PC-9 (cell line): ENCODE results near the gene PAEP. TPM values are rescaled to one million over a fixed set of nuclear protein-coding genes. Genes with fewer than 3 reads are reported as not detected.

ENCODE experiments used
- BruUV-seq: library from RNA; stranded (reverse); fragments of 400-500 nt; replicated peaks from 2 replicates; lab custom pipeline; 2021; lab: Mats Ljungman, UMichigan
- CTCF ChIA-PET: fragments of 300-600 bp; sonication (Branson Sonifier 250); formaldehyde crosslinking; loops from one replicate; lab custom pipeline; 2022; ENCODE audit warnings: antibody characterized with exemption; lab: Charles Lee
- POLR2A ChIA-PET: fragments of 300-600 bp; sonication (Branson Sonifier 250); formaldehyde crosslinking; loops from one replicate; lab custom pipeline; 2022; ENCODE audit warnings: antibody characterized with exemption; ENCODE audit not compliant: unreplicated experiment; lab: Charles Lee
- DNase-seq, 2 experiments: peaks; one replicate each; pipeline versions ENCODE4 v3.0.0 to v3.0.0-alpha.2; 2015 to 2022; ENCODE audit warnings: mixed read lengths in 1 of 2
- H2AFZ ChIP-seq: fragments of 200-600 bp; sonication (generic); 2 replicates; pipeline ENCODE4 v1.8.1; 2017; ENCODE audit warnings: antibody characterized with exemption
- H3F3A ChIP-seq: fragments of 200-600 bp; sonication (generic); 2 replicates; pipeline ENCODE4 v1.8.1; 2017; ENCODE audit warnings: antibody characterized with exemption, mild to moderate bottlenecking, low read depth; ENCODE audit not compliant: insufficient read depth
- H3K27ac ChIP-seq: fragments of 200-600 bp; sonication (generic); 2 replicates; pipeline ENCODE4 v1.6.1; 2016; ENCODE audit warnings: mixed run types
- H3K27me3 ChIP-seq: fragments of 200-600 bp; sonication (generic); 2 replicates; pipeline ENCODE4 v1.6.1; 2016; ENCODE audit warnings: low read depth, mixed run types; ENCODE audit not compliant: insufficient read depth
- H3K36me3 ChIP-seq: fragments of 200-600 bp; sonication (generic); 2 replicates; pipeline ENCODE4 v1.6.1; 2016; ENCODE audit warnings: low read depth, mixed run types
- H3K4me1 ChIP-seq: fragments of 200-600 bp; sonication (generic); replicated peaks from 2 replicates; pipeline ENCODE4 v1.6.1; 2016; ENCODE audit warnings: mixed run types; ENCODE audit not compliant: insufficient read depth
- H3K4me2 ChIP-seq: fragments of 200-600 bp; sonication (generic); 2 replicates; pipeline ENCODE4 v1.6.1; 2017; ENCODE audit warnings: mixed run types
- H3K4me3 ChIP-seq: fragments of 200-600 bp; sonication (generic); 2 replicates; pipeline ENCODE4 v1.6.1; 2016; ENCODE audit warnings: mixed run types
- H3K79me2 ChIP-seq: fragments of 200-600 bp; sonication (generic); 2 replicates; pipeline ENCODE4 v1.6.1; 2017; ENCODE audit warnings: low read depth, mixed run types
- H3K9me2 ChIP-seq: fragments of 200-600 bp; sonication (generic); 2 replicates; pipeline ENCODE4 v1.8.1; 2017; ENCODE audit warnings: mild to moderate bottlenecking; ENCODE audit not compliant: insufficient read depth
- H3K9me3 ChIP-seq: fragments of 200-600 bp; sonication (generic); 2 replicates; pipeline ENCODE4 v1.8.1; 2016; ENCODE audit warnings: low read depth; ENCODE audit not compliant: insufficient read depth
- H4K20me1 ChIP-seq: fragments of 200-600 bp; sonication (generic); 2 replicates; pipeline ENCODE4 v1.8.1; 2017; ENCODE audit not compliant: insufficient read depth
- CTCF ChIP-seq: fragments of 200-600 bp; sonication (generic); conservative IDR thresholded peaks from 2 replicates; pipeline ENCODE4 v1.6.1; 2017; ENCODE audit warnings: mixed run types, antibody characterized with exemption, mild to moderate bottlenecking, moderate library complexity
- EZH2 ChIP-seq: fragments of 200-600 bp; sonication (generic); IDR thresholded peaks from 2 replicates; pipeline ENCODE4 v1.8.0; 2017; ENCODE audit warnings: antibody characterized with exemption, low read depth
- intact Hi-C: fragments of 100-400 bp; cut with micrococcal nuclease; formaldehyde crosslinking; loops from one replicate; pipeline ENCODE4 v1.10.0; 2022; ENCODE audit not compliant: unreplicated experiment
- total RNA-seq: library from RNA; stranded (reverse); gene quantifications from 2 replicates; pipeline ENCODE4 v1.2.3, GENCODE V29; 2021

PAEP gene
- total RNA-seq, 1 experiment from 2014 or later: not detected

GRCh38 chr9:135608294-135608998 lies 46.9 kb downstream of the PAEP start:
- ChIA-PET POLR2A (no interaction called here), CTCF (no interaction called here)
- no peak for DNase-seq

GRCh38 chr9:135608999-135609317 lies 47.4 kb downstream of the PAEP start:
- H4K20me1 ChIP-seq: no peaks in the 10 kb centered on the region
- H3K9me2 ChIP-seq: no peaks in the 10 kb centered on the region
- no peaks in the 10 kb centered on the region for H3K36me3 ChIP-seq
- intact Hi-C loops: no loop called here
- H3F3A ChIP-seq: no peaks in the 10 kb centered on the region
- TF ChIP-seq EZH2 (no peak), CTCF (no peak)
- H3K4me3 ChIP-seq: no peak overlapping the region
- no peak overlapping the region for H2AFZ ChIP-seq
- H3K4me1 ChIP-seq: no peaks in the 10 kb centered on the region
- H3K4me2 ChIP-seq: no peak overlapping the region
- DNase-seq: no peak
- H3K79me2 ChIP-seq: no peaks in the 10 kb centered on the region
- H3K27ac ChIP-seq: no peak overlapping the region
- peaks cover 60% of the 10 kb centered on the region for H3K27me3 ChIP-seq
- no peaks in the 10 kb centered on the region for H3K9me3 ChIP-seq
- ChIA-PET CTCF (no interaction called here), POLR2A (no interaction called here)
- no TSS peak for BruUV-seq

More at GRCh38 chr9:135608294-135608998, 46.9 kb downstream of the PAEP start:
- Histone ChIP-seq H3K4me2 (no peak overlapping the region), H3K4me3 (no peak overlapping the region), H4K20me1 (no peaks in the 10 kb centered on the region), H3K4me1 (no peaks in the 10 kb centered on the region), H3K27me3 (peaks cover 58% of the 10 kb centered on the region), H3K9me3 (no peaks in the 10 kb centered on the region), H3F3A (no peaks in the 10 kb centered on the region), H3K9me2 (no peaks in the 10 kb centered on the region), H2AFZ (no peak overlapping the region), H3K36me3 (no peaks in the 10 kb centered on the region), H3K27ac (no peak overlapping the region), H3K79me2 (no peaks in the 10 kb centered on the region)
- TF ChIP-seq CTCF: no peak
- TF ChIP-seq EZH2: no peak
- BruUV-seq: no TSS peak
- intact Hi-C loops: no loop called here

DNA sequence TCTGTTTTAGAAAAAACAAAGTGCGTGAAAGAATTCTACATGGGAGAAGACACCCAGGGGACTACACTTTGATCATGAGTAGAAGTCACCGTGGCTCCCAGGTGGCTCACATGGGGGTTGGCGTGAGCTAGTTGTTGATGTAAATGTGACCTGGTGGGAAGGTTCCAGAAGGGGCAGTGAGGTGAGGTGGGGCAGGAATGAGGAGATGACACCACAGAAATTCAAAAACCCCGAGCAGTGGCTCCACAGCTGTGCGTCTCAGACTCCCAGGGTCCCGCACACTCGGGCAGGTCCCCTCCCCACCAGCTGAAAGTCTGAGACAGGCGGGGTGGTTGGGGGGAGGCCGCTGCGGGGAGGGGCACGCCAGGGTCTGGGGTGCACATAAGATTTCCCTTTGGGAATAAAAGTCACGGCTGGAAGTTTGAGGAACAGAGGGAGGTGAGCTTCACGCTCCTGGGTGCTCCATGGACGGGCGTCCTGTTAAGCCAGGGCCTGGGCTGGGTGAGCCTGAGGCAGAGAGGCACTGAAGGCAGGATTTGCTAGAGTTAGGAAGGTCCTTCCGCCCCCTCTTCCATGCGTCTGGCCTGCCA lies 47.9 kb downstream of the PAEP start:
- no peaks in the 10 kb centered on the region for H4K20me1 ChIP-seq
- no TSS peak for BruUV-seq
- H3K27me3 ChIP-seq: peaks cover 60% of the 10 kb centered on the region
- CTCF ChIA-PET: no interaction called here
- H3K27ac ChIP-seq: no peak overlapping the region
- intact Hi-C loops: no loop called here
- POLR2A ChIA-PET: no interaction called here
- no peak overlapping the region for H3K4me3 ChIP-seq
- H3F3A ChIP-seq: no peaks in the 10 kb centered on the region
- H3K79me2 ChIP-seq: no peaks in the 10 kb centered on the region
- no peak overlapping the region for H2AFZ ChIP-seq
- H3K9me3 ChIP-seq: no peaks in the 10 kb centered on the region
- TF ChIP-seq EZH2 (no peak), CTCF (no peak)
- no peaks in the 10 kb centered on the region for H3K4me1 ChIP-seq
- DNase-seq: no peak
- H3K4me2 ChIP-seq: no peak overlapping the region
- no peaks in the 10 kb centered on the region for H3K36me3 ChIP-seq
- H3K9me2 ChIP-seq: no peaks in the 10 kb centered on the region
